ENCODE measurements around the gene NSMF.

Gene NSMF

GRCh38 chr9:137444106-137444790 lies 14.9 kb downstream of the NSMF start:
- peak; percentile 7 for DNase-seq

- no peak for DNase-seq
Observed at GRCh38 chr9:137441935-137442321, 17.2 kb downstream of the NSMF start.

- DNase-seq = peak; percentile 60
Observed at GRCh38 chr9:137441289-137441934, 17.7 kb downstream of the NSMF start, which contains the start of gene ENTPD8. Gene ENTPD8 (minus strand): TSS chr9:137441357. CDS start chr9:137438285, 3,072 bp downstream.

- peak; percentile 29 for DNase-seq
Observed at GRCh38 chr9:137439158-137439714, 19.9 kb downstream of the NSMF start.

- peak; percentile 17 for DNase-seq
Observed at GRCh38 chr9:137438591-137439157, 20.5 kb downstream of the NSMF start.

- DNase-seq = peak; percentile 33
Observed at GRCh38 chr9:137437691-137438590, 21.2 kb downstream of the NSMF start.

GRCh38 chr9:137436761-137437600 lies 22.2 kb downstream of the NSMF start:
- DNase-seq = peak; percentile 15

GRCh38 chr9:137435980-137436760 lies 23.0 kb downstream of the NSMF start:
- DNase-seq = peak; percentile 29

GRCh38 chr9:137435381-137435891 lies 23.7 kb downstream of the NSMF start:
- peak; percentile 19 for DNase-seq

- DNase-seq = peak; percentile 25
Observed at GRCh38 chr9:137434498-137435380, 24.4 kb downstream of the NSMF start.

GRCh38 chr9:137433916-137434431 lies 25.2 kb downstream of the NSMF start:
- DNase-seq = peak; percentile 22

GRCh38 chr9:137433349-137433915 lies 25.7 kb downstream of the NSMF start:
- DNase-seq = peak; percentile 4

- peak; percentile 26 for DNase-seq
Observed at GRCh38 chr9:137432687-137433348, 26.3 kb downstream of the NSMF start.

- DNase-seq = peak; percentile 29
Observed at GRCh38 chr9:137431416-137431931, 27.7 kb downstream of the NSMF start.

GRCh38 chr9:137430723-137431415 lies 28.3 kb downstream of the NSMF start:
- peak; percentile 23 for DNase-seq

GRCh38 chr9:137429974-137430722 lies 29.0 kb downstream of the NSMF start:
- DNase-seq = peak; percentile 34

GRCh38 chr9:137429546-137429890 lies 29.6 kb downstream of the NSMF start:
- peak; percentile 12 for DNase-seq

Data from left hindlimb (tissue), 1 donor.